ENCODE data around the gene NISCH. TPM values are rescaled to one million over a fixed set of nuclear protein-coding genes. Genes with fewer than 3 reads are reported as not detected.

NISCH gene
- total and polyA plus RNA-seq, 2 donors (not counting 3 experiments of a cell fraction or from before 2014, with no cell fraction given), result 156 to 178 TPM

DNA sequence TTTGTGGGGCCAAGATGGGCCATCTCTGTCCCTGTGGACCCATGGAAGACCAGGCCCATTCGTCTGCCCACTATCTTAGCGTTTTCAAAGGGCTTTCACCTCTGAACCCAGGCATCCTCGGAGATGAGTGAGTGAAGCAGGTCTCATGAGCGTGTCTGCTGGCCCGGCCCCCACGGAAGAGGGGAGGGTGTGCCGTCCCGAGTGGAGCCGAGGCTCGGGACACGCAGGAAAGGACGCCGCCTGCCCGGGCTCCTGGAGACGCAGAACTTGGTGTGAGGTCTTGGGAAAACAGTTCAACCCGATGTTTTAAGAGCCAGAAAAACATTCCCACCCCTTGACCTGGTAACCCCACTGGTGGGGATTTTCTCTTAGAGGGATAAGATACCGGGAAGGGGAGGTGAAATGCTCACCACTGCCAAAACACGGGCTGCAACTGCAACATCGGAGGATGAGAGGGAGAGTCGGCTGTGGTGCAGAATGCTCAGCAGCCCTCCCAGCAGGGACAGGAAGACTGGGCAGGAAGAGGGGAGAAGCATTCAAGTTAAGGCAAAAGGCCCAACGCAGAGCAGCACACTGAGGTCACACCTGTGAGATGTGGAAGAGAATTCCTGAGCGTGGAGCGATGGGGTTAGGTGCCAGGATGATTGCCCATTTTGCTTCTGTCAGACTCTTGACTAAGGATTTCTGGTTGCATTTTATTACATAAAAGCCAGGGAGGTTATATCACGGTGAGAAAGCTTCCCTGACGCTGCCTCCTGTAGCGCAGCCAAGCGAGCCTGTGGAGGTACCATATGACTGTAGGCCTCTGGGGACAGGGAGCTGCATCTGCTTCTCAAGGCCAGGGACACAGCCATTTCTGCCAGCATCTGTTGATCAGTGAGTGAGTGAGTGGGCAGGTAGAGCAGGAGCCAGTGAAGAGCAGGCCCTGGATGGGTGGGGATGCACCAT is 25.6 kb downstream of the NISCH start:
- Histone ChIP-seq H2AFZ (ENCODE audit: low read depth, low read length) (no peak overlapping the region), H3K27ac (ENCODE audit: insufficient read depth, low read depth, low read length) (no peak overlapping the region), H4K20me1 (replicated peaks; ENCODE audit: control insufficient read depth, extremely low read depth, insufficient read depth, low read length) (no peaks in the 10 kb centered on the region), H3K79me2 (ENCODE audit: control insufficient read depth, insufficient read depth, low read length) (no peaks in the 10 kb centered on the region), H3K4me3 (replicated peaks in 1 of 3; ENCODE audit: insufficient read depth in 1 of 3, low read depth in 1 of 3, low read length in 3 of 3) (no peak overlapping the region), H3K9ac (replicated peaks; ENCODE audit: extremely low read depth, insufficient read depth, low read length) (no peak overlapping the region), H3K27me3 (ENCODE audit: control insufficient read depth in 2 of 2, insufficient read depth in 2 of 2, low read length in 2 of 2) (no peaks in the 10 kb centered on the region), H3K4me1 (ENCODE audit: control insufficient read depth, extremely low read depth, insufficient read depth, low read length) (no peaks in the 10 kb centered on the region), H3K9me3 (replicated peaks; ENCODE audit: control insufficient read depth, insufficient read depth, low read length) (no peaks in the 10 kb centered on the region), H3K9me1 (replicated peaks; ENCODE audit: control insufficient read depth, extremely low read depth, insufficient read depth, low read length) (no peaks in the 10 kb centered on the region), H3K36me3 (ENCODE audit: control insufficient read depth in 2 of 2, extremely low read depth in 1 of 2, insufficient read depth in 2 of 2, low read length in 2 of 2) (peaks cover 18 to 83% of the 10 kb centered on the region in 2 experiments), H3K4me2 (ENCODE audit: insufficient read depth, low read length) (no peak overlapping the region)
- POLR2A ChIA-PET, result no interaction called here
- CTCF ChIA-PET, result interaction anchor here (1.0 kb wide), 1 partner anchor 30 kb away, joined by 3 read pairs; no protein-coding TSS in a partner anchor
- dilution Hi-C loops (cut with MboI; ENCODE audit: extremely low pct_ligation_motif_present, low sequenced_read_pairs) (no loop called here), intact Hi-C loops (cut with micrococcal nuclease) (no loop called here)
- DNase-seq (ENCODE audit: low read depth, low spot score) (no peak), FAIRE-seq (no peak)
- TF ChIP-seq, protein P1, sequence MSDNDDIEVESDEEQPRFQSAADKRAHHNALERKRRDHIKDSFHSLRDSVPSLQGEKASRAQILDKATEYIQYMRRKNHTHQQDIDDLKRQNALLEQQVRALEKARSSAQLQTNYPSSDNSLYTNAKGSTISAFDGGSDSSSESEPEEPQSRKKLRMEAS (IDR thresholded peaks at IDR 0.05; ENCODE audit: insufficient read depth, insufficient read length), result no peak
- TF ChIP-seq EZH2 (IDR thresholded peaks at IDR 0.05; ENCODE audit: borderline replicate concordance, low read depth, low read length, severe bottlenecking) (no peak), POLR2AphosphoS5 (IDR thresholded peaks at IDR 0.05; ENCODE audit: insufficient read depth, low read depth, low read length) (no peak), GATA2 (IDR thresholded peaks at IDR 0.05; ENCODE audit: insufficient read depth, insufficient read length, low read depth, low read length) (no peak), FOS (IDR thresholded peaks at IDR 0.05; ENCODE audit: borderline replicate concordance, insufficient read depth, low read length) (no peak), POLR2A (IDR thresholded peaks at IDR 0.05; ENCODE audit: low read depth, low read length) (no peak), MYC (IDR thresholded peaks at IDR 0.05; ENCODE audit: low read depth, low read length) (no peak), JUN (IDR thresholded peaks at IDR 0.05; ENCODE audit: borderline replicate concordance, insufficient read depth, insufficient read length, low read depth) (no peak)
- TF ChIP-seq, protein P2, sequence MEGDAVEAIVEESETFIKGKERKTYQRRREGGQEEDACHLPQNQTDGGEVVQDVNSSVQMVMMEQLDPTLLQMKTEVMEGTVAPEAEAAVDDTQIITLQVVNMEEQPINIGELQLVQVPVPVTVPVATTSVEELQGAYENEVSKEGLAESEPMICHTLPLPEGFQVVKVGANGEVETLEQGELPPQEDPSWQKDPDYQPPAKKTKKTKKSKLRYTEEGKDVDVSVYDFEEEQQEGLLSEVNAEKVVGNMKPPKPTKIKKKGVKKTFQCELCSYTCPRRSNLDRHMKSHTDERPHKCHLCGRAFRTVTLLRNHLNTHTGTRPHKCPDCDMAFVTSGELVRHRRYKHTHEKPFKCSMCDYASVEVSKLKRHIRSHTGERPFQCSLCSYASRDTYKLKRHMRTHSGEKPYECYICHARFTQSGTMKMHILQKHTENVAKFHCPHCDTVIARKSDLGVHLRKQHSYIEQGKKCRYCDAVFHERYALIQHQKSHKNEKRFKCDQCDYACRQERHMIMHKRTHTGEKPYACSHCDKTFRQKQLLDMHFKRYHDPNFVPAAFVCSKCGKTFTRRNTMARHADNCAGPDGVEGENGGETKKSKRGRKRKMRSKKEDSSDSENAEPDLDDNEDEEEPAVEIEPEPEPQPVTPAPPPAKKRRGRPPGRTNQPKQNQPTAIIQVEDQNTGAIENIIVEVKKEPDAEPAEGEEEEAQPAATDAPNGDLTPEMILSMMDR (IDR thresholded peaks at IDR 0.05; ENCODE audit: extremely low read depth in 1 of 2, insufficient read depth in 1 of 2, low read depth in 1 of 2, low read length in 2 of 2), result no peak
- BruUV-seq (replicated peaks), result no TSS peak

Measured in endothelial cell of umbilical vein (primary cell).